ENCODE data around the gene RPS5.

GRCh38 chr19:58350001-58350861 is 36.8 kb upstream of the RPS5 start:
- TF ChIP-seq, protein P1, sequence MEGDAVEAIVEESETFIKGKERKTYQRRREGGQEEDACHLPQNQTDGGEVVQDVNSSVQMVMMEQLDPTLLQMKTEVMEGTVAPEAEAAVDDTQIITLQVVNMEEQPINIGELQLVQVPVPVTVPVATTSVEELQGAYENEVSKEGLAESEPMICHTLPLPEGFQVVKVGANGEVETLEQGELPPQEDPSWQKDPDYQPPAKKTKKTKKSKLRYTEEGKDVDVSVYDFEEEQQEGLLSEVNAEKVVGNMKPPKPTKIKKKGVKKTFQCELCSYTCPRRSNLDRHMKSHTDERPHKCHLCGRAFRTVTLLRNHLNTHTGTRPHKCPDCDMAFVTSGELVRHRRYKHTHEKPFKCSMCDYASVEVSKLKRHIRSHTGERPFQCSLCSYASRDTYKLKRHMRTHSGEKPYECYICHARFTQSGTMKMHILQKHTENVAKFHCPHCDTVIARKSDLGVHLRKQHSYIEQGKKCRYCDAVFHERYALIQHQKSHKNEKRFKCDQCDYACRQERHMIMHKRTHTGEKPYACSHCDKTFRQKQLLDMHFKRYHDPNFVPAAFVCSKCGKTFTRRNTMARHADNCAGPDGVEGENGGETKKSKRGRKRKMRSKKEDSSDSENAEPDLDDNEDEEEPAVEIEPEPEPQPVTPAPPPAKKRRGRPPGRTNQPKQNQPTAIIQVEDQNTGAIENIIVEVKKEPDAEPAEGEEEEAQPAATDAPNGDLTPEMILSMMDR (IDR thresholded peaks at IDR 0.05): no peak
- no peak for TF ChIP-seq POLR2A (IDR thresholded peaks at IDR 0.05)
